Mucosa of stomach (tissue), 1 donor: ENCODE data around the gene GIMAP4.

Experiments
- H3K27me3 ChIP-seq: one replicate; pipeline ENCODE4 v1.7.0; 2013; ENCODE audit warnings: mild to moderate bottlenecking, low read length; ENCODE audit not compliant: control insufficient read depth, insufficient read depth
- H3K36me3 ChIP-seq: one replicate; pipeline ENCODE4 v1.7.0; 2013; ENCODE audit warnings: low read length; ENCODE audit not compliant: control insufficient read depth, insufficient read depth
- H3K4me1 ChIP-seq: one replicate; pipeline ENCODE4 v1.7.0; 2013; ENCODE audit warnings: mild to moderate bottlenecking, low read length; ENCODE audit not compliant: control insufficient read depth, insufficient read depth
- H3K4me3 ChIP-seq: one replicate; pipeline ENCODE4 v1.7.0; 2013; ENCODE audit warnings: low read length
- H3K9ac ChIP-seq: one replicate; pipeline ENCODE4 v1.7.0; 2013; ENCODE audit warnings: mild to moderate bottlenecking, low read length, moderate library complexity
- H3K9me3 ChIP-seq: one replicate; pipeline ENCODE4 v1.7.0; 2013; ENCODE audit warnings: mild to moderate bottlenecking, low read length, moderate library complexity; ENCODE audit not compliant: control insufficient read depth
- donor health status: Pancreatic carcinoma.

Gene GIMAP4

DNA sequence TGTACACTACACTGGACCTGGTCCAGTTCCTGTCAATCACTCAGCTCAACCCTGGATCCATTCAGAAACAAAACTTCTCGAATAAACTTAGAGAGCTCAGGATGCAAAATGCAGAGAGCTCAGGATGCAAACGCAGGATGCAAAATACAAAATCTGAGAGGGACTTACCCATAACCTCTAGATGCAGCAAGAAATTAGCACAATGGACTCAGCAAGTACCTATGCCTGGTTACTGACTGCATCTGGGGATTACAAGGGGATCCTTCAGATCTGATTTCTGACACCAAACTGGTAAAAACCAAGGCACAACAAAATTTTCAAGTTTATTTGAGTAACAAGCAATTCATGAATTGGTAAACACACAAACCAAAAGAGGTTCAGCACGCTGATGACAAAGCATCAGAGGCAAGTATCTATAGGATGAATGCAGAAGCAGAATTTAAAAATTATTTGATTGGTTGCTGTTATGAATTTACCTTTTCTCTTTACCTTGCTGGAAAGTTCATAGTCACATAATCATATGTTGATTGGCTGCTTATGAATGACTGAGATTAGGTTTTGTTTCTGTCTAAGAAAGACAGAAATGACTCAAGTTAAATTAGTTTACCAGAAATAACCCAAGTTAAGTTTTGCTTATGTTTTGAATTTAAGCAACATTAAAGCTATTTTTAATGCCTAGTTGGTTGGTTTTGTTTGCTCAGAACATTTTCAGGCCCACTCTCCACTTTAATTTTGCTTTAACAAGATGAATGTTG lies 53.6 kb downstream of the GIMAP4 start:
- no peak overlapping the region for H3K4me3 ChIP-seq
- no peak overlapping the region for H3K9ac ChIP-seq
- H3K9me3 ChIP-seq = no peaks in the 10 kb centered on the region

DNA sequence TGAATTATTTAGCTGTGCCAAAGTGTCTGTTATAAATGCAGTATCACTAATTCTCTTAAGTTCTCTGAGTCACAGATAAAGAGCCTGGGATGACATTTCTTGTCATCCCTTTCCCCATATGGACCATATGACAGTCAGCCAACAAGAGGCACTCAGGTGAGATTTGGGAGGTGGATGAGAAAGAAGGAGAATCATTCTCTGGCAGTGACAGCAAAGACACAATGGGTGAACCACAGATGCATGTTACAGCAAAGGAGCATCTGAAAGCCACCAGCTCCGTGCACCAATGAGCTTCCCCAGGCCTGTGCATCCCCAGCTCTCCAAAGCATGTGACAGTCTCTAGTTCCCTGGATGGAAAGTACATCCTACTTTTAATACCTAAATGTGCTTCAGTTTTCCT lies 54.2 kb downstream of the GIMAP4 start:
- H3K9ac ChIP-seq = no peak overlapping the region
- no peak overlapping the region for H3K4me3 ChIP-seq
- no peaks in the 10 kb centered on the region for H3K27me3 ChIP-seq
- no peaks in the 10 kb centered on the region for H3K36me3 ChIP-seq
- no peaks in the 10 kb centered on the region for H3K9me3 ChIP-seq
- no peaks in the 10 kb centered on the region for H3K4me1 ChIP-seq

More for the DNA sequence above, 53.6 kb downstream of the GIMAP4 start:
- no peaks in the 10 kb centered on the region for H3K4me1 ChIP-seq
- no peaks in the 10 kb centered on the region for H3K27me3 ChIP-seq
- no peaks in the 10 kb centered on the region for H3K36me3 ChIP-seq
